ENCODE measurements around the gene NCOA7.

- no peak for TF ChIP-seq YY1 (IDR thresholded peaks at IDR 0.05)
- no peak for TF ChIP-seq CTCF (IDR thresholded peaks at IDR 0.05; ENCODE audit: low read depth, low read length, missing input control)
- TF ChIP-seq FOXA1 (IDR thresholded peaks at IDR 0.05), result no peak
- TF ChIP-seq JUND (IDR thresholded peaks at IDR 0.05), result no peak
- TF ChIP-seq GABPA (IDR thresholded peaks at IDR 0.05 in 1 of 2, conservative IDR thresholded peaks at IDR 0.05 in 1 of 2), result no peak
- no peak for TF ChIP-seq TAF1 (conservative IDR thresholded peaks at IDR 0.05)
- TF ChIP-seq RXRA (IDR thresholded peaks at IDR 0.05), result no peak
- TF ChIP-seq, protein P1, sequence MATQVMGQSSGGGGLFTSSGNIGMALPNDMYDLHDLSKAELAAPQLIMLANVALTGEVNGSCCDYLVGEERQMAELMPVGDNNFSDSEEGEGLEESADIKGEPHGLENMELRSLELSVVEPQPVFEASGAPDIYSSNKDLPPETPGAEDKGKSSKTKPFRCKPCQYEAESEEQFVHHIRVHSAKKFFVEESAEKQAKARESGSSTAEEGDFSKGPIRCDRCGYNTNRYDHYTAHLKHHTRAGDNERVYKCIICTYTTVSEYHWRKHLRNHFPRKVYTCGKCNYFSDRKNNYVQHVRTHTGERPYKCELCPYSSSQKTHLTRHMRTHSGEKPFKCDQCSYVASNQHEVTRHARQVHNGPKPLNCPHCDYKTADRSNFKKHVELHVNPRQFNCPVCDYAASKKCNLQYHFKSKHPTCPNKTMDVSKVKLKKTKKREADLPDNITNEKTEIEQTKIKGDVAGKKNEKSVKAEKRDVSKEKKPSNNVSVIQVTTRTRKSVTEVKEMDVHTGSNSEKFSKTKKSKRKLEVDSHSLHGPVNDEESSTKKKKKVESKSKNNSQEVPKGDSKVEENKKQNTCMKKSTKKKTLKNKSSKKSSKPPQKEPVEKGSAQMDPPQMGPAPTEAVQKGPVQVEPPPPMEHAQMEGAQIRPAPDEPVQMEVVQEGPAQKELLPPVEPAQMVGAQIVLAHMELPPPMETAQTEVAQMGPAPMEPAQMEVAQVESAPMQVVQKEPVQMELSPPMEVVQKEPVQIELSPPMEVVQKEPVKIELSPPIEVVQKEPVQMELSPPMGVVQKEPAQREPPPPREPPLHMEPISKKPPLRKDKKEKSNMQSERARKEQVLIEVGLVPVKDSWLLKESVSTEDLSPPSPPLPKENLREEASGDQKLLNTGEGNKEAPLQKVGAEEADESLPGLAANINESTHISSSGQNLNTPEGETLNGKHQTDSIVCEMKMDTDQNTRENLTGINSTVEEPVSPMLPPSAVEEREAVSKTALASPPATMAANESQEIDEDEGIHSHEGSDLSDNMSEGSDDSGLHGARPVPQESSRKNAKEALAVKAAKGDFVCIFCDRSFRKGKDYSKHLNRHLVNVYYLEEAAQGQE (IDR thresholded peaks at IDR 0.05), result no peak
- TF ChIP-seq ATF3 (IDR thresholded peaks at IDR 0.05), result no peak
- TF ChIP-seq RAD21 (IDR thresholded peaks at IDR 0.05), result no peak
Observed at GRCh38 chr6:125932451-125932795, 141.7 kb downstream of the NCOA7 start.

All from liver (tissue), 3 donors.